Sigmoid colon (tissue), 7 donors: ENCODE measurements around the gene SNRPD3. TPM values are rescaled to one million over a fixed set of nuclear protein-coding genes. Genes with fewer than 3 reads are reported as not detected.
"Not testable (repeated sequence)": the region's sequence is repeated elsewhere in the genome, so short reads cannot be mapped to it uniquely, and the experiment has no call there.

Source experiments
- DNase-seq: peaks from one replicate; pipeline ENCODE4 v3.0.0-alpha.2; 2019
- H3K27ac ChIP-seq, 4 donors: fragments of 200-600 bp; sonication (generic); one replicate each; pipeline ENCODE4 v1.5.1; 2016 to 2019; ENCODE audit warnings: mild to moderate bottlenecking in 1 of 4
- H3K27me3 ChIP-seq, 3 donors: fragments of 200-600 bp; sonication (generic); one replicate each; pipeline ENCODE4 v1.5.1; 2019; ENCODE audit warnings: mild to moderate bottlenecking in 1 of 3
- H3K36me3 ChIP-seq, 4 donors: fragments of 200-600 bp; sonication (generic); one replicate each; pipeline ENCODE4 v1.5.1; 2016 to 2019
- H3K4me1 ChIP-seq, 4 donors: fragments of 200-600 bp; sonication (generic); one replicate each; pipeline ENCODE4 v1.5.1; 2017 to 2019
- H3K4me3 ChIP-seq, 4 donors: fragments of 200-600 bp; sonication (generic); one replicate each; pipeline ENCODE4 v1.5.1; 2017 to 2019; ENCODE audit warnings: mild to moderate bottlenecking in 2 of 4, moderate library complexity in 1 of 4
- H3K9me3 ChIP-seq, 4 donors: fragments of 200-600 bp in 3 of 4; sonication (generic) in 3 of 4; one replicate each; pipeline versions ENCODE4 v1.5.1 to v1.6.1; 2013 to 2019
- EP300 ChIP-seq, 4 donors: sonication (generic); formaldehyde crosslinking; IDR thresholded peaks; one replicate each; pipeline ENCODE4 v1.6.1; 2017; ENCODE audit warnings: antibody characterized with exemption in 4 of 4
- POLR2A ChIP-seq, 2 donors: fragments of 450-650 bp; IDR thresholded peaks; one replicate each; pipeline ENCODE4 v1.6.1; 2016; ENCODE audit warnings: antibody characterized with exemption in 2 of 2, mild to moderate bottlenecking in 2 of 2, moderate library complexity in 2 of 2
- POLR2AphosphoS5 ChIP-seq, 4 donors: sonication (generic); formaldehyde crosslinking; IDR thresholded peaks; one replicate each; pipeline ENCODE4 v1.6.1; 2017; ENCODE audit warnings: antibody characterized with exemption in 4 of 4
- WGBS, 2 donors: extraction: QIAGEN DNeasy Blood & Tissue Kit; methylation state at CpG; one replicate each; pipeline ENCODE4 v1.1.7; 2013; 5-methylcytosine and 5-hydroxymethylcytosine counted together
- intact Hi-C: fragments of 100-400 bp; cut with DNase I; formaldehyde crosslinking; loops from one replicate; pipeline ENCODE4 v1.15.1; 2023
- polyA plus RNA-seq, 3 donors: library from polyadenylated mRNA; stranded (reverse); fragments of 200-250 nt; gene quantifications; one replicate each; pipeline ENCODE4 v1.2.3, GENCODE V29; 2013
- total RNA-seq, 4 donors: library from RNA; depleted of rRNA; stranded (reverse); fragments of >200 nt; gene quantifications; one replicate each; pipeline ENCODE4 v1.1.0, GENCODE V29; 2016
- TF ChIP-seq, protein P1 (sequence below), 4 experiments: fragments of 450-650 bp in 3 of 4; fragments of 200-600 bp in 1 of 4; IDR thresholded peaks; one replicate each; pipeline ENCODE4 v1.5.1; 2016 to 2019; ENCODE audit warnings: antibody characterized with exemption in 4 of 4, mild to moderate bottlenecking in 3 of 4, moderate library complexity in 2 of 4
- donor health status: healthy with polysubstance abuse.
- donor health status: Bipolar disorder and iron deficiency.
- donor health status: healthy.

SNRPD3 gene
- total and polyA plus RNA-seq, 7 donors: 104 to 159 (median 140) TPM

DNA sequence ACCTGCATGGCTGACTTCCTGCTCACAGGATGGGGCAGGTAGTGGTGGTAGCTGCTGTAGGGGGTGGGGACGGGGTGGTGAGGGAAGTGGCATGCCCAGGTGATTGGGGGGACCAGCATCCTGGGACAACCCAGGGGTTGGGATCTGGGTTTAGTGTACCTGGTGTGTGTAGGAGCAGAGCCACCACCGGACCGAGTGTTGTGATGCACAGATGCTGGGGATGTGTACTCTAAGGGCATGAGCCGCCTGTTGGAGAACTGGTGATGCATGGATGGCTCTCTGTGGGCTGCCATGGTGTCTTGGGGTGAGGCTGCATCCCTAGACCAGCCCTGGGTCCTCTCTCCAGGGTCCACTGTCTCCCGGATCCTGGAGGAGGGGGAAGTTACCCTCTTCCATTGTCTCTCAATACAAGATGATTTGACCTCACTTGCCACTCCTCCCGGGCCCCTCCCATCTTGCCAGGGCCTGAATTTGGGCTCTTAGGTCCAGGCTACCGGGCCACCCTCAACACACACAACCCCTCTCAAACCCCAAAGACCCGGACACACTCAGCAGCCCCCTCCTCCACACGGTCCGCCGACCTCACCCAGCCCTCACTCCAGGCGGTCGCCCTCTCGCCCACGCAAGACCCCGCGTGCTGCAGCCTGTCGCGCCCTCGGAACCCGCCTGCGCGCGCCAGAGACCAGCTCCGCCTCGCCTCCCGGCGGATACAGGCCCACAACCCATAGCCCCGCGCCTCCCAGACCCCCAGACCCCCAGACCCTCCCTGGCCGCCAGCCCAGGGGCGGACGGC lies 36.5 kb downstream of the SNRPD3 start:
- H3K27me3 ChIP-seq: no peaks in the 10 kb centered on the region
- H3K27ac ChIP-seq: peak overlapping the region; percentile 79 to 88 (median 84)
- no peaks in the 10 kb centered on the region for H3K9me3 ChIP-seq
- peaks cover 0 to 23% (median 13%) of the 10 kb centered on the region in 4 donors for H3K36me3 ChIP-seq
- peaks cover 0 to 21% (median 12%) of the 10 kb centered on the region in 4 donors for H3K4me1 ChIP-seq
- WGBS, 2 donors: 9 to 12% methylated on average over 33 of the region's 33 CpGs
- no peak for DNase-seq
- TF ChIP-seq POLR2AphosphoS5 (IDR thresholded peaks at IDR 0.05): no peak
- TF ChIP-seq, protein P1, sequence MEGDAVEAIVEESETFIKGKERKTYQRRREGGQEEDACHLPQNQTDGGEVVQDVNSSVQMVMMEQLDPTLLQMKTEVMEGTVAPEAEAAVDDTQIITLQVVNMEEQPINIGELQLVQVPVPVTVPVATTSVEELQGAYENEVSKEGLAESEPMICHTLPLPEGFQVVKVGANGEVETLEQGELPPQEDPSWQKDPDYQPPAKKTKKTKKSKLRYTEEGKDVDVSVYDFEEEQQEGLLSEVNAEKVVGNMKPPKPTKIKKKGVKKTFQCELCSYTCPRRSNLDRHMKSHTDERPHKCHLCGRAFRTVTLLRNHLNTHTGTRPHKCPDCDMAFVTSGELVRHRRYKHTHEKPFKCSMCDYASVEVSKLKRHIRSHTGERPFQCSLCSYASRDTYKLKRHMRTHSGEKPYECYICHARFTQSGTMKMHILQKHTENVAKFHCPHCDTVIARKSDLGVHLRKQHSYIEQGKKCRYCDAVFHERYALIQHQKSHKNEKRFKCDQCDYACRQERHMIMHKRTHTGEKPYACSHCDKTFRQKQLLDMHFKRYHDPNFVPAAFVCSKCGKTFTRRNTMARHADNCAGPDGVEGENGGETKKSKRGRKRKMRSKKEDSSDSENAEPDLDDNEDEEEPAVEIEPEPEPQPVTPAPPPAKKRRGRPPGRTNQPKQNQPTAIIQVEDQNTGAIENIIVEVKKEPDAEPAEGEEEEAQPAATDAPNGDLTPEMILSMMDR (IDR thresholded peaks at IDR 0.05): no peak
- TF ChIP-seq EP300 (IDR thresholded peaks at IDR 0.05): no peak
- no peak for TF ChIP-seq POLR2A (IDR thresholded peaks at IDR 0.05)
- intact Hi-C loops: loop anchor here (2.0 kb wide), 1 partner anchor 37 kb away; the partner anchor contains the start of genes GUCD1 and SNRPD3
- peak overlapping the region; percentile 64 to 71 (median 65) for H3K4me3 ChIP-seq

DNA sequence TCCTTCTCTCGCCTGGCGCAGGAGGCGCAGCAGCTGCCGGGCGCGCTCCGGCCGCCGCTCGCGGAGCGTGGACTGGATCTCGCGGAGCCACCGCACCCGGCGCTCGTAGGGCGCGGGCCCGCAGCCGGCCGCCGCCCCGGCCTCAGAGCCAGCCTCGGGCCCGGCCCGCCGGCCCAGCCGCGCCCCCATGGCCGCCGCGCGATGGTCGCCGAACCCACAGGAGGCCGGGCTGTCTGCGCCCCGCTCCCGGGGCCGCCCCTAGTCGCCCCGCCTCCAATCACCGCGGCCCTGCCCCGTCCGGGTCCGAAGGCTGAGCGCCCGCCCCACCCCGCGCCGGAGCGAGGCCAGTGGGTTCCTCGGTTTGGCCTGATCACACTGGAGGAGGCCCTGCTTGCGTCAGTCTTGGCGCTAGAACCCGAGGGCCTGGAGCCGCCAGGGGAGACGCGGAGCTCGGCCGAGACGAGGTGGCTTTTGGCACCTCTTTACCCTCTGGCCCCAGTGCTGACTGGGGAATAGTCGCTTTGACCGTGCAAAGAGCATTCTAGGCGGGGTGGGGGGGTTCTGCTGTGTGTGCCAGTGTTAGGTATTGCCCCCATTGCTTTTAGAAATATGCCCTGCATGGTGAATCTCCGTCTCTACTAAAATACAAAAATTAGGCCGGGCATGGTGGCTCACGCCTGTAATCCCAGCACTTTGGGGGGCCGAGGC lies 37.2 kb downstream of the SNRPD3 start, which contains the start of gene LRRC75B:
Gene LRRC75B, minus strand, starts transcription at position 223 of the 708 bp plus-strand sequence. Its CDS starts 34 bp downstream, at position 189.
- peaks cover 0 to 16% (median 11%) of the 10 kb centered on the region in 4 donors for H3K36me3 ChIP-seq
- H3K27ac ChIP-seq: peak within 1 kb of the TSS; percentile 79 to 88 (median 84)
- H3K9me3 ChIP-seq: no peaks in the 10 kb centered on the region
- H3K27me3 ChIP-seq: no peaks in the 10 kb centered on the region
- H3K4me1 ChIP-seq: peaks cover 0 to 21% (median 12%) of the 10 kb centered on the region in 4 donors
- DNase-seq: peak; percentile 97
- H3K4me3 ChIP-seq: peak within 1 kb of the TSS; percentile 64 to 71 (median 65)
- intact Hi-C loops: loop anchor here (2.0 kb wide), 1 partner anchor 38 kb away; the partner anchor contains the start of genes GUCD1 and SNRPD3
- WGBS, 2 donors: 4 to 5% methylated on average over 72 of the region's 72 CpGs
- TF ChIP-seq, protein P1 (IDR thresholded peaks at IDR 0.05): no peak
- TF ChIP-seq POLR2AphosphoS5 (IDR thresholded peaks at IDR 0.05) (peak; percentile 35 to 76 (median 64)), POLR2A (IDR thresholded peaks at IDR 0.05) (peak in 1 of 2 donors; percentile 21), EP300 (IDR thresholded peaks at IDR 0.05) (no peak)

DNA sequence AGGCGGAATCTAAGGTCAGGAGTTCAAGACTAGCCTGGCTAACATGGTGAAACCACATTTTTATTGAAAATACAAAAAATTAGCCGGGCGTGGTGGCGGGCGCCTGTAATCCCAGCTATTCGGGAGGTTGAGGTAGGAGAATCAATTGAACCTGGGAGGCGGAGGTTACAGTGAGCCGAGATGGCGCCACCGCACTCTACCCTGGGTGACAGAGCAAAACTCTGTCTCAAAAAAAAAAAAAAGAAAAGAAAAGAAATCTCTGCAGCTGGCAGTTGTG lies 37.7 kb downstream of the SNRPD3 start:
- intact Hi-C loops: loop anchor here (2.0 kb wide), 1 partner anchor 39 kb away; the partner anchor contains the start of genes GUCD1 and SNRPD3
- peak overlapping the region; percentile 64 to 71 (median 65) for H3K4me3 ChIP-seq
- H3K9me3 ChIP-seq, DNase-seq, H3K27me3 ChIP-seq: not testable (repeated sequence)
- H3K4me1 ChIP-seq: peaks cover 0 to 21% (median 12%) of the 10 kb centered on the region in 4 donors
- peak overlapping the region; percentile 79 to 88 (median 84) for H3K27ac ChIP-seq
- WGBS, 2 donors: 79 to 91% methylated on average over 10 of the region's 10 CpGs
- H3K36me3 ChIP-seq: peaks cover 0 to 12% (median 9%) of the 10 kb centered on the region in 4 donors

GRCh38 chr22:24593836-24594568 lies 38.2 kb downstream of the SNRPD3 start:
- no peaks in the 10 kb centered on the region for H3K9me3 ChIP-seq
- no peak for DNase-seq
- no peaks in the 10 kb centered on the region for H3K27me3 ChIP-seq
- H3K27ac ChIP-seq: peak overlapping the region; percentile 79 to 88 (median 84)
- peaks cover 0 to 7% (median 5%) of the 10 kb centered on the region in 4 donors for H3K36me3 ChIP-seq
- WGBS, 2 donors: 34 to 72% methylated on average over 16 of the region's 16 CpGs
- no peak overlapping the region for H3K4me3 ChIP-seq
- intact Hi-C loops: loop anchor here (2.0 kb wide), 1 partner anchor 39 kb away; the partner anchor contains the start of genes GUCD1 and SNRPD3
- TF ChIP-seq POLR2AphosphoS5 (IDR thresholded peaks at IDR 0.05) (no peak), EP300 (IDR thresholded peaks at IDR 0.05) (no peak), POLR2A (IDR thresholded peaks at IDR 0.05) (no peak)
- TF ChIP-seq, protein P1 (IDR thresholded peaks at IDR 0.05): no peak
- peaks cover 0 to 21% (median 12%) of the 10 kb centered on the region in 4 donors for H3K4me1 ChIP-seq
